Adrenal gland (tissue), 5 donors: ENCODE results near the gene C19orf53.

Source experiments
- CTCF ChIP-seq, 6 experiments: fragments of 450-650 bp in 4 of 6; fragments of 200-600 bp in 2 of 6; sonication (generic) in 1 of 6; IDR thresholded peaks; 1 replicate in 5 of 6; 2 replicates in 1 of 6; pipeline versions ENCODE4 v1.5.1 to v1.8.0; 2016 to 2021; ENCODE audit warnings: antibody characterized with exemption in 6 of 6, mild to moderate bottlenecking in 2 of 6, moderate library complexity in 1 of 6
- POLR2A ChIP-seq, 2 donors: fragments of 450-650 bp; IDR thresholded peaks; one replicate each; pipeline ENCODE4 v1.6.1; 2017; ENCODE audit warnings: antibody characterized with exemption in 2 of 2, mild to moderate bottlenecking in 2 of 2, moderate library complexity in 1 of 2
- donor health status: DM: no; HTN: no; CAD: no.

DNA sequence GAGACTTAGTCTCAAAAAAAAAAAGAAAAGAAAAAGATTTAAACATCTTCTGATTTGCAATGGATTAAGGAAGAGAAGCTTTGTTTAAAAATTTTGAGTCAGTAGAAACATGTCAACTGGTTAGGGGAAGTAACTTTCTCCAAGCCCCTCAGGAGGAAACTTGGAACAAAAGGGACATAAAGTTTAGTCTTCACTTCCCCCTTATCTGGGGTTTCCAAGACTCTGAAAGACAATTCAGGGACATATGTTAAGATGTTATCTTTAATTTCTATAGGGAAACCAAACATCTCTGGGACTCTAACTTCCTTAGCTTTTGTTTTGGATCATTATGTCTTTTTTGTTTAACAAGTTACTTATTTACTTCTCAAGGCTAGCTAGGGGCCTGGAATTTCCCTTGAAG lies 30.1 kb upstream of the C19orf53 start:
- no peak for TF ChIP-seq CTCF (IDR thresholded peaks at IDR 0.05)
- TF ChIP-seq POLR2A (IDR thresholded peaks at IDR 0.05), result no peak
